ENCODE results near the gene SIGLEC14.

DNA sequence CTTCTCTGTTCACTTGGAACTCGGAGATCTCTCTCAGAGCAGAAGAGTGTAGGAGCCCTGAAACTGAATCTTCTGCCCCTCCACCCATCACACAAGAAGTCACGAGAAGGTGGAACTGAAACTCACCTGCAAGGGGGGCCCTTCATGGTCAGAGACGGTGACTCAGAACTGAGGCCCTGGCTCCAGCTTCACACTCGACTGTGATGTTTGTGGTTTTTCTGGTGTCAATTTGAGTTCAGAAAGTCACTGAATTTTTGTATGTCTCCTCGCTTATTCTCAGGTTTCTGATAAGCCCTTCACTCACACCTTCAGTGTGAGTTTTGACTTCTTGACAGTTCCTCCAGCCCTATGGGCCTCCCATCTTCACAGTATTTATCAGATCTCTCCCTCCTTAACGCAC lies 39.5 kb downstream of the SIGLEC14 start:
- TF ChIP-seq POLR2A (IDR thresholded peaks at IDR 0.05; ENCODE audit: low read depth, low read length) = no peak
- TF ChIP-seq POLR2AphosphoS5 (IDR thresholded peaks at IDR 0.05; ENCODE audit: low read depth, low read length) = no peak; the same call in 1 of the 2 replicates
